GM19043 (cell line): ENCODE data around the gene SCRN2.

Experiments
- ATAC-seq: cut with Tn5 transposase; IDR thresholded peaks from one replicate; pipeline ENCODE4 v1.9.1; 2021; ENCODE audit warnings: low read depth; ENCODE audit not compliant: unreplicated experiment

Gene SCRN2

DNA sequence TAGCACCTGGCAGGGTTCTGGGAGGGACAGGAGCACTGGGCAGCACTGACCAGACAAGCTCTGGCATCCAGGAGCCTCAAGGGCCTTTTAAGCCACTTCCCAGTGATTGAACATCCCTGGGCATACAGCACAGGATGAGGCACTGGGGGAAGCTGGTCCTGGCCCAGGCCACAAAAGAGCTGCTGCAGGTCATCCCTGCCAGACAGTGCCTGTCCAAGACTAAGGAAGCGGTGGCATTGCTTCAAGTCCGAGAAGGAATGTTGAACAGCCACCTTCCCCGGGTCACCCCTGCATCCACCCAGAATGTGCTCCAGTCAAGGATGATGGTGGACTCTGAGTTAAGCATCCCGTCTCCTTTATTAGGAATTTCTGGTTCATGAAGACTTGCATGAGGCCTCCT, 18.3 kb downstream of the SCRN2 start:
- ATAC-seq: no peak

- peak; percentile 88 for ATAC-seq
These were observed 19.4 kb downstream of the SCRN2 start, which contains the start of gene OSBPL7 for GRCh38 chr17:47821424-47822391. Gene OSBPL7 (minus strand): TSS chr17:47821794. CDS start chr17:47820278, 1,516 bp downstream.

DNA sequence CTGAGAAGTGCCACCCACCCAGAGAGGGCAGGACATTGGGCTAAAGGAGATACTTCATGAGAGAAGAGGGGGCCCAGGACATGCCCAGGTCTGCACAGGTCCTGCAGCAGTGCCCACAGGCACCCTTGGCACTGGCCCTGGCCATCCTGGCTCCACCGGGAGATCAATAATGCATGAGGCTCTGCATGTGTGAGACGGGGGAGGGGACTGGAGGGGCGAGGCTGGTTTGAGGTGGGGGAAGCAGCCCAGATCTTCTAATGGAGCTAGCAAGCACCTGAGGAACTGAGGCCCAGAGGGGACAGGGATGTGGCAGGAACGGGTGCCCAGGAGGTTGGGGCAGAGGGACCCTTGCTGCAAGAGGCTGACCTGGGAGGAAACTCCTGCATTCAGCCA, 20.0 kb downstream of the SCRN2 start:
- ATAC-seq: no peak

DNA sequence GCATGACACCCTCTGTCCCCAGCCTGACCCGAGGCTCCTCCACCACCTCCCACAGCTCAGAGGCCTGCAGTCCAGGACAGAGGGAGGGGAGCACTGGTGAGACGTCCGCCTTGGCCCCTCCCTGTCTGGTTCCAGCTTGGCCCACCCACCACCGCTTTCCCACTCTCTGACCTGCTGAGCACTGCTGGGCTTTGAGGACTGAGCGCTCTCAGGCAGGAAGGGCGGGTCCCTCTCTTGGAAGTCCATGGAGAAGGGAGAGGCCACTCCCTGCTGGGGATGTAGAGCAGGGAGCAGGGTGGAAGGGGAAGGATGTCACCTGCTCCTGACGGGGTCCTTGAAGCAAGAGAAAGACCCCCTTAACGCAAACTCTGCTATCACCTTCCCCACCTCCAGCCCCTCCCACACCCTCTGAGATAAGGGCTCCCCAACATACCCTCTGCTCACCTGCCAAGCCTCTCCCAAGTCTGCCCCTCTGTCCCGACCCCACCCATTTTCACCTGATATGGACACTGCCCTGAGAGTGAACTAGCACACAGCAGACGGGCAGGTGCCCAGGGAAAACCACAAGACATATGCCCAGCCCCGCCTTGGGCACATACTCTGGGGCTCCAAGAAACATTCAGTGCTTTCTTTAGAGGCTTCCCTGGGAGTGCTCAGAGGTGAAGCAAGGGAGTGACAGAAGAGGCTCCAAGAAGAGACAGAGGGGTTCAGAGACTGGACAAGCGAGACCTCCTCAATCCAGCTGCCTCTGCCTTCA, 20.9 kb downstream of the SCRN2 start:
- no peak for ATAC-seq

GRCh38 chr17:47819475-47819874, 21.6 kb downstream of the SCRN2 start:
- no peak for ATAC-seq

DNA sequence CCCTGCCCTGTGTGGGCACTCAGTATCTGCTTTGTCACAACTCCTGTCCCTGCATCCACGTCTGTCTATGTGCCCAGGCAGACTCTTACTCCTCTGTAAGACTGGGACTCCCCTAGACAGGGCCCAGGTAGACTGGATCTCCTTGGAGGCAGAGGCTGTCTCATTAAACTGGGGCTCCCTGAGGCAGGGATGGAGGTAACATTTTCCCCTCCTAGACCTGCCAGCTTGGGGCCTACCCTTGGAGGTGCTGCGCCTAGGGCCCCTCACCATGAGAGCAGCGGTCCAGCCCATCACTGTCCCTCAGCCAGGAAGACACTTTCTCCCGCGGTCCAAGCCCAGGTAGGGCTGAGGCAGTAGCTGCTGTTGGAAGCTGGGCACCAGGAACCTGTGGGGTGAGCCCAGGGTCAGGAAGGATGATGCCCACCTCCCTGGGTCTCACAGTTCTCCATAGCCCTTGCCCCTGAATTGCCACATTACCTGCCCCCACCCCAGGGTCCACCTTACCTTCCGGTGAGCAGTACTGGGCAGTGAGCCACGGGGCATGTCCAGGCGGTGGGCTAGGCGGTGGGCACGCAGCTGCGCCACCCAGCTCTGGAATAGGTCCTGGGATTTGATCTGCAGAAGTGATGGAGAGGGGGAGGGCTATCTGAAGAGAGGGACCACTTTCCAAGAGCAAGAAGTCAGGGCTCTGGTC, 22.9 kb downstream of the SCRN2 start:
- no peak for ATAC-seq

DNA sequence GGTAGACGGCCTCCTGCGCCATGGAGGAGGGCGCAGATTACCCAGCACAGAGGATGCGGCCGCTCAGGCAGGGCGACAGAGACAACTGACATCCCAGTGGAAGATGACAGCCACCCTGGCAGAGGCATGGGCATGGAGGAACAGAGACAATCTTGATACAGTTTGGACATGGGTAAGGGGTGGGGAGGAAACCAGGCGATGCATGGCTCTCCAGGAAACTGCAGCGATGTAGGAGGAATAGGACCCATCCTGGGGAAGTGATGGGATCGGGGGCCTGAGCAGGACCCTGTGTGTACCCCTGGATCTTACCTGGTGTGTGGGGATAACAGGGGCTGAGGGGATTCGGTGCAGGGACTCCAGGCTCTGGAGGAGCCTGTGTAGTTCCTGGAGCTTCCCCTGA, 24.1 kb downstream of the SCRN2 start:
- no peak for ATAC-seq

GRCh38 chr17:47816111-47816735, 24.9 kb downstream of the SCRN2 start:
- ATAC-seq: no peak

DNA sequence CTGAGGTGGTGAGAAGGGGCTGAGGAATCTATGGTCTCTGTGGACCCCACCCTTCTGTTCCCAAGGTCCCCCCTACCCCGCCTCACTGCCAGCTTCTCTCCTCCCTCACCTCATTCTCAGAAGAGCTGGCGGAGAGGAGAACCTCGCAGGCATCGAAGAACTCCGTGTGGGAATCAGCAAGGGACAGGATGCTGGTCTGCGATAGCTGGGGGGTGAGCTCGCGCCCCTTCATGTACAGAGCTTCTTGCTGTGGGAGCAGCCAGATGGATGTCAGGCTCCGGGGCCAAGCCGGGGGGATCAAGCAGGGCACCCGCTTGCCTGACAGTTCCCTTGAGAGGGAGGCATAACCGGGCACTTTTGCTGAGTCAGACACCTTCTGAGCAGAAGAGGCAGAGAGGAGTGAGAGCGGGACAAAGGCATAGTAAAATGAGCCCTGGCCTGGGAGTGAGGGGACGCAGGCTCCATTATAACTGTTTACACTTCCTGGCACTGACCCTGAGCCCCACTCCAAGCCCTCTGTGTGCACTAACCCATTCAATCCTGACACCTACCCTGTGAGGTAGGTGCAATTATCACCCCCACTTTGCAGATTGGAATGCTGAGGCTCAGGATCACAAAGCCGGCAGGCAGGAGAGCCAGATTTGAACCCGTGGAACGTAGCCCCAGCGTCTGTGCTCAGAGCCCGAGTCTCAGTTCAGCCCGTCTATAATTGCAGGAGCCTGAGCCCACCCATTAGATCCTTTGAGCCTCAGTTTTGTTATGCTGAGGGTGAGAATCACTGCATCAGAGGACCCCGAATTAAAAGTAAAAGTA, 25.8 kb downstream of the SCRN2 start:
- no peak for ATAC-seq

- ATAC-seq: no peak
These were observed 27.5 kb downstream of the SCRN2 start for GRCh38 chr17:47813512-47814031.

GRCh38 chr17:47813077-47813476, 28.0 kb downstream of the SCRN2 start:
- ATAC-seq: no peak

DNA sequence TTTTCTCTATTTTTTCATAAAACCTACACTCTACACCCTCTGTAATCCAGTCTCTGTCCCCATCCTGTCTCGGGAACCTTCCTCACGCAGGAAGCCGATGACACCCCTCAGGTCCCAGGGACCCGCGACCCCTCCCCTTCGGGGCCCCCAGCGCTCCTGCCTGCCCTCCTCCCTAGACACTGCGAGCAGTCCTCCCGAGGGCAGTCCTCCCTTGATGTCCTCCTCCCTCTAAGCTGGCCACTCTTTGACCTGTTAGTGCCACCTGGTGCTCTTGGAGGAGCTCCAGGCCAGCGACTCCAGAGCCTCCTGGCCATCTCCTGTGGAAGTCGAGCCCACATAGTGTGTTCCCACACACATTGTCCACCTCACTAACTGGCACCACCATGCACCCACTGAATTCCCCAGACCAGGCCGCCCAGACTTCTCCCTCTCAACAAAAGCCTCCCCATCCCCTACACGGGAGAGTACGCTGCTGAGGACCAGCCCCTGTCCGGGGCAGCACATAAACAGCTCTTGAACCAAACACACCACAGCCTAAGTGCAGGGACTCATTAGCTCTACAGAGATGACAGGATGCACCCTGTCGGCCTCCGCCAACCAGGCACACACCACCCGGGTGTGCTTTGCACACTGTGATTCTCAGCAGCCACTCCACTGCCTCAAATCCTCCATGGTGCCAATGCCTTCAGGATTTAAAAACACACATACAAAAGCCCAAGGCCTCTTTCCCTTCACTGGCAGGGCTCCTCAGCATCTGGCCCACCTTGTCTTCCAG, 28.7 kb downstream of the SCRN2 start:
- ATAC-seq: no peak

DNA sequence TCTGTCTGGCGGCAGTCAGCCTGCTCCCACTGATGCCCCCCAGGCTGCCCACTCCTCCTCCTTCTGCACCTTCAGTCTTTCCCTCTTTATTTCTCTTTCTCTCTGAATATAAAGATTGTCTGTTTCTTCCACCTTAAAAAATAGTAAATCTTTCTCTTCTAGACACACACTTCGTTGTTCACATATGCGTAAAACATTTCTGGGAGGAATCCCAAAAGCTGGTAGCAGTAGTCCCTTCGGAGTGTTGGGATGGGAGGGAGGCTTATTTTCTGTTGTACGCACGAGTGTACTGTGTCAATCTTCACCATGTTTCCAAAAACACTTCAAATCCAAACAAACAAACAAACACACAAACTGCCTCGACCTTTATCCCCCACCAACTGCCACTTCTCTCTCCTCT, 29.4 kb downstream of the SCRN2 start:
- no peak for ATAC-seq

DNA sequence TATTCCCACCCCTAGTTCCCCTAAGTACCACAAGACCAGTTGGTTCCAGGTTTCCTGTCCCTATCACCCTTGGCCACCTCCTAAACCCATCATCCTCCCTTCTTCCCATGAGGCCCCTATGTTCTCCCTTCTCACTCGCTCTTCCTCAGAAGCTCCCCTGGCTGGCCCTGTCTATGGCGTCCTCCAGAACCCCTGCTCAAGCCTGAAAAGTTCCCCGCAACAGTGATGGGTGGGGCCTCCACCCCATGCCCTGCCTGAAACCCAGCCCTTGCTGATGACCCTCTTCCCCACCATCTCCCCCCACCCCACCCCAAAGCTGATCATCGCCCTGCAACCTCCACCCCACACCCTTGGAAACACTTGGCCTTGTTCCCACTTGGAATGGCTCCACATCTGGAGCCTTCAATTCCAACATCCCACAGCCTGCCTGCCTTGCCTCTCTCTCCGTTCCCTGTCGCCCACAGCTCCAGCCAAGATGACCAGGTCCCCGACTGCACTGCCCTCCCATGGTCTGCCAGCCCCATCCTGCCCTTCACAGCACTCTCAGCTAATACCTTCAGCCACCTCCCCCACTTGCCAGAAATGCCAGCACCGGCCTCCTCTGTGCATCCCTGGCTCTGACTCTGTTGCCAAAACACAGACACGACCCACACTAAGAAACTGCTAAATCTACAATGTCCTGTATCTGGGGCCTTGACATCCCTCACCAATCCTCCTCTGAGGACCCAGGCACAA, 30.0 kb downstream of the SCRN2 start:
- no peak for ATAC-seq

- ATAC-seq: no peak
These were observed 30.8 kb downstream of the SCRN2 start for GRCh38 chr17:47810200-47810821.

GRCh38 chr17:47808830-47809480, 32.1 kb downstream of the SCRN2 start:
- no peak for ATAC-seq
